ENCODE results near the gene ARHGAP15.
A peak's percentile ranks its signal among the peaks of the same experiment; 100 is the strongest.

The ARHGAP15 gene

DNA sequence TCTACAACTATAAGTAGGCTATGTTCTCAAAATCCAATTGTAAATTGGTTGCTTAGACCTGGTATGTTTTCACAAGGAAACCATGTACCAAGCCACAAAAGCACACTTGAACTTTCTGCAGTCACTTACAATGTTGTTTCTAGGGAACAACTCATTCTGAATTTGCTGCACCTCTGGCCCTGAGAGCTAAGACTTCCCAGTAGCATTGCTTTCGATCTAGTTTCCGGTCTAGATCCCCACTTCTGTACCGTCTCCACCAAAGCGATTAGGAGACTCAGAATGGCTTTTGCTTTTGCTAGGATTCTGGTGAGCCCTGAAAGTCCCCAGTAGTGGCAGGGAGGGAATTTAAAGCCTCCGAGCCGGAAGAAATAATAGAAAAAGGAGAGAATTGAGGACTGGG is 313.0 kb downstream of the ARHGAP15 start:
- no peak overlapping the region for H3K9ac ChIP-seq (ENCODE audit: low read length)
- H3K9me3 ChIP-seq (ENCODE audit: control insufficient read depth, low read length), result no peaks in the 10 kb centered on the region
- H3K4me1 ChIP-seq (ENCODE audit: control insufficient read depth, insufficient read depth, low read length), result no peaks in the 10 kb centered on the region
- no peak for DNase-seq (ENCODE audit: low read depth)
- H3K4me3 ChIP-seq (ENCODE audit: low read length), result no peak overlapping the region
- H3K36me3 ChIP-seq (ENCODE audit: control insufficient read depth, insufficient read depth, low read length, severe bottlenecking), result no peaks in the 10 kb centered on the region
- no peaks in the 10 kb centered on the region for H3K27me3 ChIP-seq (replicated peaks; ENCODE audit: control insufficient read depth, insufficient read depth, low read length)

DNA sequence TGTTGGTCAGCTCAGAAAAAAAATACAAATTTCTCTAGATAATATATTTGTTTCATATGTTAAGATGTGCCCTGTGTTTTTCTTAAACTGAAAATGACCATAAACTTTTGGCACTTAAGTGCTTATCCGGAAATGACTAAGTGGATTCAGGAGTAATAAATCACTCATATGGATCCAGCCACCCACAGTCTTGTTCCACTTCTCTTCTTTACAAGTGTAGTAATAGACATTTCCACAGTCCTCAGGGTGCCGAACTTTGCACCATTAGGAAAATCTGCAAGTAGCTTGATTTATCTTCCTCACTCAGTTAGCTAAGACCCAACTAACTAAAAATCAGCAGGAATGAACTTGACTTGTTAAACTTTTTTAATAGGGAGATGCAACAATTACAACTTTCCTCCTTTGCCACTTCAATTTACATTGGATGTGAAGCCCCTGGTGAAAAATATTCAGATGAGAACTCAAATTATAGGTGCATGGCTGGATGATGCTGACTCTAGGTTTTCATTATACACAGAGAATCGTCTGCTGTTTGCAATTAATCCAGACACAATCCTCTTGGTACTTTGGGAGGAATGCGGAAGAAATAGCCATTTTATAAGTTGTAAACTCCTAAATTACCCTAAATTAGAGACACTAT is 322.5 kb downstream of the ARHGAP15 start:
- Histone ChIP-seq H3K27me3 (replicated peaks; ENCODE audit: control insufficient read depth, insufficient read depth, low read length) (no peaks in the 10 kb centered on the region), H3K4me3 (ENCODE audit: low read length) (no peak overlapping the region), H3K4me1 (ENCODE audit: control insufficient read depth, insufficient read depth, low read length) (peaks cover 14% of the 10 kb centered on the region), H3K9ac (ENCODE audit: low read length) (no peak overlapping the region), H3K36me3 (ENCODE audit: control insufficient read depth, insufficient read depth, low read length, severe bottlenecking) (no peaks in the 10 kb centered on the region), H3K9me3 (ENCODE audit: control insufficient read depth, low read length) (no peaks in the 10 kb centered on the region)
- no peak for DNase-seq (ENCODE audit: low read depth)

DNA sequence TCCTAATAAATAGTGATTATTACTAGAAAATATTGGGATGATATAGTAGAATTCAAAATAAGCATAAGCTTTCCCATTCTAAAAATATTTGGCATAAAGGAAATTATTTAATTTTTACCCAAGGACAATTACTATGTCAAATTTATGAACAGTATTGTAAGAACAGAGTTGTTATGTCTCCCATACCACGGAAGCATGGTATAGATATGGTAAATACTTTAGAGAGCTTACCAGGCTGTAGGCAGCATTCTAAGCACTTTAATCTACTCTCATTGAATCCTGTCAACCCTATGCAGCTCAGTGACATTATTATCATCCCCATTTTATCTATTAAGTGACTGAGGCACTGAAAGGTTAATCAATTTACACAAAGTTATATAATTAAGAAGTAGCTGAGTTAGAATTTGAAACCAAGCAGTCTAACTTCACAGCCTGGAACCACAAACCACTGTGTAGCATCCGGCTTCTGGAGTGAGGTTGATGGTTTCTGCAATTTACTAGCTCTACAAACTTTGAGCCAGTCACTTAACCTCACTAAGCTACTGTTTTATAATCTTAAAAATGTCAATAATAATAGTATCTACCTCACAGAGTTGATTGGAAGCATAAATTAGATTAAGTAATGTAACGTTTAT is 323.7 kb downstream of the ARHGAP15 start:
- DNase-seq (ENCODE audit: low read depth), result no peak
- H3K36me3 ChIP-seq (ENCODE audit: control insufficient read depth, insufficient read depth, low read length, severe bottlenecking), result no peaks in the 10 kb centered on the region
- H3K9me3 ChIP-seq (ENCODE audit: control insufficient read depth, low read length), result peaks cover 2% of the 10 kb centered on the region
- no peak overlapping the region for H3K4me3 ChIP-seq (ENCODE audit: low read length)
- H3K27me3 ChIP-seq (replicated peaks; ENCODE audit: control insufficient read depth, insufficient read depth, low read length), result no peaks in the 10 kb centered on the region
- H3K4me1 ChIP-seq (ENCODE audit: control insufficient read depth, insufficient read depth, low read length), result peaks cover 14% of the 10 kb centered on the region
- no peak overlapping the region for H3K9ac ChIP-seq (ENCODE audit: low read length)

DNA sequence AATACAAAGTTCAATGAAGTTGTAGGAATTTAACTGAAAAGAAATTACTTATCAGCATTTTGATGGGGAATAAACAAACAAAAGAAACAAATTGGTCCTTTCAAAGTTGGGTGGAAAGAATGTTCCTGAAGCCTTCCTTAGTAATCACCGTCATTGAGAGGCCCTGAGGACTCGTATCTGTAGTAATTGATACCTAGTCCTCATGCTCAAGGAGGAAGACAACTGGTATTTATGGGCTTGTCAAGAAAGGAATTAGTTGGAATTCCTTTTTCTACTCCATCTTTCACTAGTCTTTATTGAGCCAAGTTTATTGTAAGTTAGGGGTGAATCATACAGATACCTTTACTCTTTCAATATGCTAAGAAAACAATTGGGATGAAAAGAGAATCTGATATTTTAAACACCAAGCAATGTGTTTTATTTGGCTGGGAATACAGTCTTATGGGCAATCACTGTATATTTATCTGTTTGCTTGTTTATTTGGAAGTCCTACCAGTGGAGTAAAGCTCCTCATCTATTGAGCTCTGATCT is 324.8 kb downstream of the ARHGAP15 start:
- Histone ChIP-seq H3K4me3 (ENCODE audit: low read length) (no peak overlapping the region), H3K36me3 (ENCODE audit: control insufficient read depth, insufficient read depth, low read length, severe bottlenecking) (no peaks in the 10 kb centered on the region), H3K4me1 (ENCODE audit: control insufficient read depth, insufficient read depth, low read length) (peaks cover 21% of the 10 kb centered on the region), H3K9me3 (ENCODE audit: control insufficient read depth, low read length) (peaks cover 6% of the 10 kb centered on the region), H3K27me3 (replicated peaks; ENCODE audit: control insufficient read depth, insufficient read depth, low read length) (no peaks in the 10 kb centered on the region), H3K9ac (ENCODE audit: low read length) (no peak overlapping the region)
- DNase-seq (ENCODE audit: low read depth), result no peak

DNA sequence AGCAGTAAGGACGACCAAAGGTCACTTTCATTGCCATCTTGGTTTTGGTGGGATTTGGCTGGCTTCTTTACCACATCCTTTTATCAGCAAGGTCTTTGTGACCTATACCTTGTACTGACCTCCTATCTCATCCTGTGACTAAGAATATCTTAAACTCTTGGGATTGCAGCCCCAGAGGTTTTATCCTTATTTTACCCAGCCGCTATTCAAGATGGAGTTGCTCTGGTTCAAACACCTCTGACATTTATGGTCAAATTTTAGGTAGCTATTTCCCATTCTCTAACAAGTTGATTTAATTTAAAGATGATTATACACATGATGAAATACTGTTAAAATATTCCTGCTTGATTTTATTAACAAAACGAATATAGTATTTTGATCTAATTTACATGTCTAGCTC is 326.1 kb downstream of the ARHGAP15 start:
- peaks cover 6% of the 10 kb centered on the region for H3K9me3 ChIP-seq (ENCODE audit: control insufficient read depth, low read length)
- no peak for DNase-seq (ENCODE audit: low read depth)
- H3K36me3 ChIP-seq (ENCODE audit: control insufficient read depth, insufficient read depth, low read length, severe bottlenecking), result no peaks in the 10 kb centered on the region
- H3K9ac ChIP-seq (ENCODE audit: low read length), result no peak overlapping the region
- H3K4me3 ChIP-seq (ENCODE audit: low read length), result no peak overlapping the region
- no peaks in the 10 kb centered on the region for H3K27me3 ChIP-seq (replicated peaks; ENCODE audit: control insufficient read depth, insufficient read depth, low read length)
- peaks cover 21% of the 10 kb centered on the region for H3K4me1 ChIP-seq (ENCODE audit: control insufficient read depth, insufficient read depth, low read length)

DNA sequence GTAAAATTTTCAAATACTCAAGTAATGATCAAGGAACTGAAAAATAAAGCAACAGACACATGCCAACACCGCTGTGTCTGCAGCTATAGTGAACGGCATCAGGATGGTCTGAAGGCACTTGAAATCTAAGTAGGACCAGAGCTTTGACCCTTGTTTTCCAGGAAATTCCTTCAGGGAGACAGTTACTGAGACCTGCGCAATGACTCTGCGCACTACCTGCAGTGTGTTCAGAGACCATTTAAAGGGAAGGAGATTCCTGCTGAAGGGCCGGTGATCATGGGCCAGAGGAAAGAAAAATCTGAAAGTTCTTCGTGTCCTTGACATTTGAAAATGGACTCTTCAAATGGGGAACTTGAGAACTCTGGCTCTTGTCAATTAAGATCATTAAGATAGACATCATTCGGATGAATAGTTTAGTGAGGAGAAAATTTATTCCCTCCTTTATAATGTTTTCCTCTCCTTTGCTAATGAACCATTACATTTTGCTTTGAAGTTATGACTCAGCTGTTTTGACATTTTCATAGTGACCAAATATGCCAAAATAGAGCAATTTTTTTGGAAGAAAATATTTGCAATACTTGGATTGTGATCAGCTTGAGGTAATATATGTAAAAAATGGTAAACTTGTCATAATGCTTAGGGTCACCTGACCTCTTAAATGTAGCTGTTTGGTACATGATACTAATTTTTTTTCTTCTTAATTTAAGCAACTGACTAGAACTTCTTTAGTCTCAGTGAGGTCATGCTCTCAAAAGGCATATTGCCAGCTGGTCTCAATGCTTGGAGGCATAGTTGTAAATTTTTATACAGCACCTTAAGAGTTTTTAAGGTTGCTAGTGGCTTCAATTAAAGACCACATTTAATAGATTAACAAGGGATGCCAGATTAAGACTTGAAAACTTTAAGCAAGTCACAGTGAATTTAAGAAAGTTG is 329.3 kb downstream of the ARHGAP15 start:
- Histone ChIP-seq H3K9ac (ENCODE audit: low read length) (no peak overlapping the region), H3K36me3 (ENCODE audit: control insufficient read depth, insufficient read depth, low read length, severe bottlenecking) (no peaks in the 10 kb centered on the region), H3K27me3 (replicated peaks; ENCODE audit: control insufficient read depth, insufficient read depth, low read length) (no peaks in the 10 kb centered on the region), H3K9me3 (ENCODE audit: control insufficient read depth, low read length) (peaks cover 6% of the 10 kb centered on the region), H3K4me3 (ENCODE audit: low read length) (no peak overlapping the region), H3K4me1 (ENCODE audit: control insufficient read depth, insufficient read depth, low read length) (peaks cover 7% of the 10 kb centered on the region)
- peak; percentile 23 for DNase-seq (ENCODE audit: low read depth)

DNA sequence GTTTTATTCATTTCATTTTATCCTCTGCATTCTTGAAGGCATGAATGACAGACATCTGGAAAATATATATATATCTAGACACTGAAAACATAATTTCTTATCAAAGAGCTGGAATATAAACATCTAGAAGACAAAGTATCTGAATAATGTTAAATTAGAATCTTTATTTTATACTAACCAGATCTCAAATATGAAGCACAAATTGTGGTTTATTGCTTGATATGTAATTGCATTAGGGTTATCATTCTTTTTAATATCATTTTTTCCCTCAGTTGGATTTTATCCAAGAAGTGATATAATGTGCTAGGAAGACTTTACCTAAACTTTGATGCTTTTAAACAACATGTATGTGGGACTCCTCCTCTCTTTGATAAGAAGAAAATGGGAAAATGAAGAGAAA is 331.2 kb downstream of the ARHGAP15 start:
- H3K9ac ChIP-seq (ENCODE audit: low read length), result no peak overlapping the region
- H3K4me1 ChIP-seq (ENCODE audit: control insufficient read depth, insufficient read depth, low read length), result peaks cover 7% of the 10 kb centered on the region
- no peak for DNase-seq (ENCODE audit: low read depth)
- no peaks in the 10 kb centered on the region for H3K27me3 ChIP-seq (replicated peaks; ENCODE audit: control insufficient read depth, insufficient read depth, low read length)
- H3K36me3 ChIP-seq (ENCODE audit: control insufficient read depth, insufficient read depth, low read length, severe bottlenecking), result no peaks in the 10 kb centered on the region
- peaks cover 6% of the 10 kb centered on the region for H3K9me3 ChIP-seq (ENCODE audit: control insufficient read depth, low read length)
- no peak overlapping the region for H3K4me3 ChIP-seq (ENCODE audit: low read length)

DNA sequence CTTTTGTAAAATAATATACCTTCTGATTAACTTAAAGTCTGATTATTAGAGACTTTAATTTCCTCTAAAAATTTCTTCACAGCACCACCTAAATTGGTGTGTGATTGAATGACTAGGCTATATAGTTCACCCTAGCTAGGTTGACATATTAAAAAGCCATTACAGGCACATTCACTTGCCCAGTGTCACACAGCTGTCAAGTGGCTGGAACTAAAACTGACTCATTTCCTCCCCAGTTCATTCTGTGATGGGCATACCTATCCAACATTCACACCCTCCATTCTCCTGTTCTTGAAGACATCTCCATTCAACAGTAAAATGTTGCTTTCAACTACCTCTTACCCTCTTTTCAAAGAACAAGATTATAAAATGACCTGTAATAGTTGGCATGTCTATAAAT is 334.5 kb downstream of the ARHGAP15 start:
- H3K4me1 ChIP-seq (ENCODE audit: control insufficient read depth, insufficient read depth, low read length), result peaks cover 2% of the 10 kb centered on the region
- DNase-seq (ENCODE audit: low read depth), result no peak
- no peak overlapping the region for H3K9ac ChIP-seq (ENCODE audit: low read length)
- H3K4me3 ChIP-seq (ENCODE audit: low read length), result no peak overlapping the region
- H3K9me3 ChIP-seq (ENCODE audit: control insufficient read depth, low read length), result no peaks in the 10 kb centered on the region
- H3K27me3 ChIP-seq (replicated peaks; ENCODE audit: control insufficient read depth, insufficient read depth, low read length), result no peaks in the 10 kb centered on the region
- no peaks in the 10 kb centered on the region for H3K36me3 ChIP-seq (ENCODE audit: control insufficient read depth, insufficient read depth, low read length, severe bottlenecking)

DNA sequence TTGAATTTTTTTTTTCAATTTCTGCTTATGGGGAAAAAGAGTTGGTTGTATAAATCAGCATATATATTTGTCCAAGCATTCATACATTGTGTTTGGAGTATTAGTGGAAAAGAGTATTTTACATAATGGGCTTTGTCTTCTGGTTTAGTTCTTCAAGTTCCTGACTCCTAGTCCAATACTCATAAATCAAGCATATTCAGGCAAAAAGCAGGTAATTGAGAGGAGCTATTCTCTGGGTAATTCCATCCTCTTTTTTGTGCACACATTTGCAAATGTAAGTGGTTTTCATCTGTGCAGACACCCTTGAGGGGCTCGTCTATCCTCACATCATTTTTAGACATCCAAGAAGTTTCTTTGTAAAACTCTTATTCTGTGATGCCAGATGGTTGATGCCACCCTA is 337.2 kb downstream of the ARHGAP15 start:
- Histone ChIP-seq H3K9ac (ENCODE audit: low read length) (no peak overlapping the region), H3K36me3 (ENCODE audit: control insufficient read depth, insufficient read depth, low read length, severe bottlenecking) (no peaks in the 10 kb centered on the region), H3K4me3 (ENCODE audit: low read length) (no peak overlapping the region), H3K4me1 (ENCODE audit: control insufficient read depth, insufficient read depth, low read length) (no peaks in the 10 kb centered on the region), H3K27me3 (replicated peaks; ENCODE audit: control insufficient read depth, insufficient read depth, low read length) (no peaks in the 10 kb centered on the region), H3K9me3 (ENCODE audit: control insufficient read depth, low read length) (no peaks in the 10 kb centered on the region)
- no peak for DNase-seq (ENCODE audit: low read depth)

DNA sequence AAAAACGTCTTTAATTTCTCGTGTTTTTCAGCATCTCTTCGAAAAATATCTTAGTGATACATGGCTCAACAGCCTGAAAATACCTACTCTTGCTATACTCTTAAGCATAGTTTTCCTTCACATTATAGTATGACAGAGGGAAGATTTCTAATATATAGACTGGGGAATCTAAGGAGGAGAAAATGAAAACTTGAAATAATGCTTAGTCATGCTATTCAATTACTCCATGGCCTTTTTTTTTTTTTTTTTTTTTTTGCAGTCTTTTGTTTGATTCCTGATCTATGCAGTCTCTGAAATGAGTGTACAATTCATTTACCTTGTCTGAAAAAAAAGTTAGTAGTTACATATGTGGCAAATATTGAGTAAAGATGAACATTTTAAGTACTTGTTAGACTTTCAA is 337.8 kb downstream of the ARHGAP15 start:
- no peaks in the 10 kb centered on the region for H3K27me3 ChIP-seq (replicated peaks; ENCODE audit: control insufficient read depth, insufficient read depth, low read length)
- DNase-seq (ENCODE audit: low read depth), result no peak
- no peaks in the 10 kb centered on the region for H3K36me3 ChIP-seq (ENCODE audit: control insufficient read depth, insufficient read depth, low read length, severe bottlenecking)
- H3K4me1 ChIP-seq (ENCODE audit: control insufficient read depth, insufficient read depth, low read length), result no peaks in the 10 kb centered on the region
- no peak overlapping the region for H3K4me3 ChIP-seq (ENCODE audit: low read length)
- no peaks in the 10 kb centered on the region for H3K9me3 ChIP-seq (ENCODE audit: control insufficient read depth, low read length)
- H3K9ac ChIP-seq (ENCODE audit: low read length), result no peak overlapping the region

DNA sequence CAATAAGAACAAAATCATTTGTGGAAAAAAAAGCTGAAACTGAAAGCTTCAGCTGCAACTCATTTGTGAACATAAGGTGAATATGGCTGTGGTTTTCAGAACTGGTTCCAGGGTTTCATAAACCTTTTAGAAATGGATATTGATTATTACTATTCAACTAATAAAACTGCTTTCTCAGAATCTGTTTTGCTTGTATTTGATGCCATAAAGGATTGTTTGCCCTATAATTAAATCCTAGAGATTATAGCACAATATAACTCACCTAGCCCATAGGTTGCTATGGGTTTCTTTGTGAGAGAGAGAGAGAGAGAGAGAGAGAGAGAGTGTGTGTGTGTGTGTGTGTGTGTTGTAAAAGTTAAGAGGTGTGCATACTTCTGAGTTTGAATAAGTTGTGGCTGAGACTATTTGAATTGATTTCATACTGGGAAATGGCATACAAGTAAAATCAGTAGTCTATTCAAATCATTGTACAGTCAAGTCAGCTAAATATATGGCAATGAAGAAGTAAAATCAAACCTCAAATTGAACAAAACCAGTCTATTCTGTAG is 339.2 kb downstream of the ARHGAP15 start:
- no peaks in the 10 kb centered on the region for H3K27me3 ChIP-seq (replicated peaks; ENCODE audit: control insufficient read depth, insufficient read depth, low read length)

More for the DNA sequence above, 339.2 kb downstream of the ARHGAP15 start:
- H3K9ac ChIP-seq (ENCODE audit: low read length), result no peak overlapping the region
- DNase-seq (ENCODE audit: low read depth), result no peak
- H3K4me3 ChIP-seq (ENCODE audit: low read length), result no peak overlapping the region
- no peaks in the 10 kb centered on the region for H3K9me3 ChIP-seq (ENCODE audit: control insufficient read depth, low read length)
- H3K4me1 ChIP-seq (ENCODE audit: control insufficient read depth, insufficient read depth, low read length), result peaks cover 9% of the 10 kb centered on the region
- H3K36me3 ChIP-seq (ENCODE audit: control insufficient read depth, insufficient read depth, low read length, severe bottlenecking), result no peaks in the 10 kb centered on the region
